GM23338 (cell line): Measurements from ENCODE around the gene PRDM11. TPM values are rescaled to one million over a fixed set of nuclear protein-coding genes. Genes with fewer than 3 reads are reported as not detected.

Experiments
- ATAC-seq: fragments of 200-7000 bp; cut with Tn5 transposase; 3 replicates; pipeline ENCODE4 v1.9.1; 2020
- DNase-seq: peaks from one replicate; pipeline ENCODE4 v3.0.0-alpha.2; 2015; ENCODE audit warnings: low spot score
- H2AFZ ChIP-seq: fragments of 200-600 bp; sonication (generic); 2 replicates; pipeline ENCODE4 v1.8.0; 2016; ENCODE audit warnings: antibody characterized with exemption, mild to moderate bottlenecking, moderate library complexity
- H3F3A ChIP-seq: fragments of 200-600 bp; sonication (generic); replicated peaks from 2 replicates; pipeline ENCODE4 v1.8.0; 2017; ENCODE audit warnings: antibody characterized with exemption, mixed run types, low read depth
- H3K27ac ChIP-seq: fragments of 200-600 bp; sonication (generic); 2 replicates; pipeline ENCODE4 v1.6.1; 2016; ENCODE audit warnings: low read depth
- H3K27me3 ChIP-seq: fragments of 200-600 bp; sonication (generic); 2 replicates; pipeline ENCODE4 v1.8.0; 2016; ENCODE audit warnings: mild to moderate bottlenecking, mixed run types, moderate library complexity; ENCODE audit not compliant: insufficient read depth
- H3K36me3 ChIP-seq: fragments of 200-600 bp; sonication (generic); 2 replicates; pipeline ENCODE4 v1.8.0; 2016; ENCODE audit warnings: mild to moderate bottlenecking; ENCODE audit not compliant: insufficient read depth
- H3K4me1 ChIP-seq: fragments of 200-600 bp; sonication (generic); 2 replicates; pipeline ENCODE4 v1.8.0; 2016; ENCODE audit warnings: mild to moderate bottlenecking, moderate library complexity; ENCODE audit not compliant: insufficient read depth
- H3K4me2 ChIP-seq: fragments of 200-600 bp; sonication (generic); 2 replicates; pipeline ENCODE4 v1.7.1; 2017; ENCODE audit warnings: mixed run types
- H3K4me3 ChIP-seq: fragments of 200-600 bp; sonication (generic); 2 replicates; pipeline ENCODE4 v1.6.1; 2016; ENCODE audit warnings: mixed run types
- H3K79me2 ChIP-seq: fragments of 200-600 bp; sonication (generic); replicated peaks from 2 replicates; pipeline ENCODE4 v1.8.0; 2017; ENCODE audit warnings: mild to moderate bottlenecking; ENCODE audit not compliant: insufficient read depth
- H3K9me2 ChIP-seq: fragments of 200-600 bp; sonication (generic); 2 replicates; pipeline ENCODE4 v1.8.0; 2017; ENCODE audit not compliant: insufficient read depth
- H4K20me1 ChIP-seq: fragments of 200-600 bp; sonication (generic); replicated peaks from 2 replicates; pipeline ENCODE4 v1.8.0; 2017; ENCODE audit warnings: mild to moderate bottlenecking; ENCODE audit not compliant: insufficient read depth
- H3K27ac Mint-ChIP-seq: 2 replicates; pipeline ENCODE4 v1.8.0; 2020; ENCODE audit warnings: inconsistent platforms, mild to moderate bottlenecking, moderate library complexity, mixed read lengths
- H3K27me3 Mint-ChIP-seq: 3 replicates; pipeline ENCODE4 v1.8.0; 2022; ENCODE audit warnings: low read depth, mild to moderate bottlenecking, moderate library complexity, mixed read lengths, inconsistent platforms; ENCODE audit not compliant: insufficient read depth, poor library complexity
- H3K36me3 Mint-ChIP-seq: 3 replicates; pipeline ENCODE4 v1.8.0; 2021; ENCODE audit warnings: low read depth, mild to moderate bottlenecking, inconsistent platforms, moderate library complexity, mixed read lengths
- H3K4me1 Mint-ChIP-seq: 3 replicates; pipeline ENCODE4 v1.8.0; 2020; ENCODE audit warnings: mild to moderate bottlenecking, inconsistent platforms, mixed read lengths
- H3K4me3 Mint-ChIP-seq: 3 replicates; pipeline ENCODE4 v1.8.0; 2021; ENCODE audit warnings: moderate library complexity, mild to moderate bottlenecking, inconsistent platforms, mixed read lengths
- H3K9me3 Mint-ChIP-seq: 3 replicates; pipeline ENCODE4 v1.8.0; 2020; ENCODE audit warnings: moderate library complexity, mild to moderate bottlenecking, inconsistent platforms, mixed read lengths
- CREB1 ChIP-seq: fragments of 250-450 bp; sonication (Bioruptor Pico); IDR thresholded peaks from 2 replicates; pipeline ENCODE4 v1.5.0; 2020; ENCODE audit warnings: low read depth, mild to moderate bottlenecking, moderate library complexity
- EZH2 ChIP-seq: fragments of 200-600 bp; sonication (generic); IDR thresholded peaks from one replicate; pipeline ENCODE4 v1.8.0; 2017; ENCODE audit warnings: antibody characterized with exemption, mild to moderate bottlenecking, low read depth; ENCODE audit not compliant: unreplicated experiment
- EZH2phosphoT487 ChIP-seq: fragments of 200-600 bp; sonication (generic); IDR thresholded peaks from one replicate; pipeline ENCODE4 v1.8.1; 2018; ENCODE audit warnings: antibody characterized with exemption; ENCODE audit not compliant: unreplicated experiment
- NANOG ChIP-seq: IDR thresholded peaks from 2 replicates; pipeline ENCODE4 v1.6.1; 2016; ENCODE audit warnings: antibody characterized with exemption, borderline replicate concordance
- POLR2AphosphoS5 ChIP-seq: IDR thresholded peaks from 2 replicates; pipeline ENCODE4 v1.6.1; 2016; ENCODE audit warnings: antibody characterized with exemption, low read depth
- ZNF114 ChIP-seq: fragments of 250-450 bp; sonication (Bioruptor Pico); IDR thresholded peaks from 2 replicates; pipeline ENCODE4 v1.5.0; 2020; ENCODE audit warnings: mild to moderate bottlenecking, moderate library complexity
- polyA plus RNA-seq: library from polyadenylated mRNA; unstranded; fragments of >200 nt; fragmentation: Nextera tagmentation; extraction: Ambion mirVana; gene quantifications from 2 replicates; pipeline ENCODE4 v1.2.1, GENCODE V29; 2016
- total RNA-seq: library from RNA; depleted of rRNA; stranded (reverse); fragments of >200 nt; shearing (Covaris generic); gene quantifications from 2 replicates; pipeline ENCODE4 v1.2.3, GENCODE V29; 2014
- TF ChIP-seq, protein P1 (sequence below), 2 experiments: fragments of 200-600 bp in 1 of 2; sonication (generic) in 1 of 2; conservative IDR thresholded peaks; 2 replicates each; pipeline versions ENCODE4 v1.5.1 to v1.6.1; 2016 to 2017; ENCODE audit warnings: antibody characterized with exemption in 2 of 2, low read depth in 2 of 2, mild to moderate bottlenecking in 2 of 2, moderate library complexity in 1 of 2
- TF ChIP-seq, protein P2 (sequence below): IDR thresholded peaks from 2 replicates; pipeline ENCODE4 v1.6.1; 2016; ENCODE audit warnings: antibody characterized with exemption
- TF ChIP-seq, protein P3 (sequence below): fragments of 250-450 bp; sonication (Bioruptor Pico); IDR thresholded peaks from 2 replicates; pipeline ENCODE4 v1.5.0; 2020; ENCODE audit warnings: mild to moderate bottlenecking, moderate library complexity

Gene PRDM11
- total and polyA plus RNA-seq, 2 experiments from 2014 or later = 0.97 to 10.4 TPM

DNA sequence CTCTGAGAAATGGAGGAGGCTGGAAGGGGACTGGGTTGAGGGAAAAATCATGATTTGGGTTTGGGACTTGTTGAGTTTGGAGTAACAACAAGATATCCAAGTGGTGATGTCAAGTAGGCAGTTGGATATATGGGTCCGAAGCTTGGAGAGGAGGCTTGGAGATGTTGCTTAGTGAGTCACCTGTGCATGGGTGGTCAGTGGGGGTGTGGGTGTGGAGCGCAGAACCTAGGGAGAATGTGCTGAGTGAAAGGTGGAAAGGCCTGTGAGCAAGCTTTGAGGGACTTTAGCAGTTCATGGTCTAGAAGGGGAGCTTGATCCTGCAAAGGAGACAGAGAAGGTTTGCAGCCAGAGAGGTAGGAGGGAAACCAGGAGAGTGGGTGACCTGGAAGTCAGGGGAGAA lies 38.2 kb downstream of the PRDM11 start (continued):
- TF ChIP-seq CREB1 (no peak), ZNF114 (no peak), NANOG (no peak), POLR2AphosphoS5 (no peak), EZH2phosphoT487 (no peak)

DNA sequence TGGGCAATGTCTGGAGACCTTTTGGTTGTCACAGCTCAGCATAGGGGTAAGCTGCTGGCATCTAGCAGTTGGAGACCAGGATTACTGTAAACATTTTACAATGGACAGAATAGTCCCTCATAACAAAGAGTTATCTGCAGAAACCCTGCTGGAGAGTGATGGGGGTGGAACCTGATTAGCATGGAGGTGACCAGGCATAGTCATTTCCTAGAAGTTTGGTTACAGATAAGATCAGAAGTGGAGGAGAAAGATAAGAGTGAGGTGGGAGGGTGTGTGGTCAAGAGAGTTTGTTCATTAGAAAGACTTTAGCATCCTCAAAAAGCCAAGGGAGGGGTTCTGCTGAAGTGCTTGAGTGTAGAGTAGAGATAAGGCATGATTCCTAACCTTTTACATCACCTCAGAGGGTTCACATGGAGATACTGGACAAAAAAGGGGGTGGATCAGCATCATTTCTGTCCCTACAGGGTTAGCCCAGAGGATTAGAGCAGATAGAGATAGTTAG lies 38.8 kb downstream of the PRDM11 start:
- DNase-seq (no peak), ATAC-seq (no peak)
- Histone ChIP-seq H4K20me1 (no peaks in the 10 kb centered on the region; the same call in 1 of the 2 replicates), H3K4me3 (no peak overlapping the region), H3F3A (no peaks in the 10 kb centered on the region), H3K4me1 (peaks cover 7% of the 10 kb centered on the region; the same call in 1 of the 2 replicates), H3K27me3 (no peaks in the 10 kb centered on the region), H3K79me2 (no peaks in the 10 kb centered on the region), H3K36me3 (no peaks in the 10 kb centered on the region; the same call in 1 of the 2 replicates), H3K27ac (no peak overlapping the region), H3K4me2 (no peak overlapping the region), H3K9me2 (no peaks in the 10 kb centered on the region), H2AFZ (no peak overlapping the region)
- peaks cover 3% of the 10 kb centered on the region for H3K4me1 Mint-ChIP-seq
- H3K27me3 Mint-ChIP-seq = peaks cover 3% of the 10 kb centered on the region
- H3K9me3 Mint-ChIP-seq = no peaks in the 10 kb centered on the region
- H3K4me3 Mint-ChIP-seq = no peak overlapping the region
- TF ChIP-seq ZNF114 = no peak
- no peak for TF ChIP-seq NANOG
- H3K27ac Mint-ChIP-seq = no peak overlapping the region
- H3K36me3 Mint-ChIP-seq = peaks cover 18% of the 10 kb centered on the region; the same call in 2 of the 3 replicates

- Histone ChIP-seq H3K4me1 (no peaks in the 10 kb centered on the region), H3F3A (no peaks in the 10 kb centered on the region), H3K9me2 (no peaks in the 10 kb centered on the region), H2AFZ (no peak overlapping the region), H3K27me3 (no peaks in the 10 kb centered on the region), H3K4me2 (no peak overlapping the region), H3K4me3 (no peak overlapping the region), H3K27ac (no peak overlapping the region), H3K36me3 (no peaks in the 10 kb centered on the region; the same call in 1 of the 2 replicates), H3K79me2 (no peaks in the 10 kb centered on the region), H4K20me1 (no peaks in the 10 kb centered on the region; the same call in 1 of the 2 replicates)
- peaks cover 33% of the 10 kb centered on the region for H3K36me3 Mint-ChIP-seq
- DNase-seq (no peak), ATAC-seq (no peak)
- H3K27ac Mint-ChIP-seq = no peak overlapping the region
- no peaks in the 10 kb centered on the region for H3K4me1 Mint-ChIP-seq
- no peak overlapping the region for H3K4me3 Mint-ChIP-seq
- H3K9me3 Mint-ChIP-seq = peaks cover 4% of the 10 kb centered on the region; the same call in 2 of the 3 replicates
- no peaks in the 10 kb centered on the region for H3K27me3 Mint-ChIP-seq
- TF ChIP-seq, protein P1, sequence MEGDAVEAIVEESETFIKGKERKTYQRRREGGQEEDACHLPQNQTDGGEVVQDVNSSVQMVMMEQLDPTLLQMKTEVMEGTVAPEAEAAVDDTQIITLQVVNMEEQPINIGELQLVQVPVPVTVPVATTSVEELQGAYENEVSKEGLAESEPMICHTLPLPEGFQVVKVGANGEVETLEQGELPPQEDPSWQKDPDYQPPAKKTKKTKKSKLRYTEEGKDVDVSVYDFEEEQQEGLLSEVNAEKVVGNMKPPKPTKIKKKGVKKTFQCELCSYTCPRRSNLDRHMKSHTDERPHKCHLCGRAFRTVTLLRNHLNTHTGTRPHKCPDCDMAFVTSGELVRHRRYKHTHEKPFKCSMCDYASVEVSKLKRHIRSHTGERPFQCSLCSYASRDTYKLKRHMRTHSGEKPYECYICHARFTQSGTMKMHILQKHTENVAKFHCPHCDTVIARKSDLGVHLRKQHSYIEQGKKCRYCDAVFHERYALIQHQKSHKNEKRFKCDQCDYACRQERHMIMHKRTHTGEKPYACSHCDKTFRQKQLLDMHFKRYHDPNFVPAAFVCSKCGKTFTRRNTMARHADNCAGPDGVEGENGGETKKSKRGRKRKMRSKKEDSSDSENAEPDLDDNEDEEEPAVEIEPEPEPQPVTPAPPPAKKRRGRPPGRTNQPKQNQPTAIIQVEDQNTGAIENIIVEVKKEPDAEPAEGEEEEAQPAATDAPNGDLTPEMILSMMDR (conservative IDR thresholded peaks at IDR 0.05; ENCODE audit: low read depth in 2 of 2) = no peak
- TF ChIP-seq, protein P2, sequence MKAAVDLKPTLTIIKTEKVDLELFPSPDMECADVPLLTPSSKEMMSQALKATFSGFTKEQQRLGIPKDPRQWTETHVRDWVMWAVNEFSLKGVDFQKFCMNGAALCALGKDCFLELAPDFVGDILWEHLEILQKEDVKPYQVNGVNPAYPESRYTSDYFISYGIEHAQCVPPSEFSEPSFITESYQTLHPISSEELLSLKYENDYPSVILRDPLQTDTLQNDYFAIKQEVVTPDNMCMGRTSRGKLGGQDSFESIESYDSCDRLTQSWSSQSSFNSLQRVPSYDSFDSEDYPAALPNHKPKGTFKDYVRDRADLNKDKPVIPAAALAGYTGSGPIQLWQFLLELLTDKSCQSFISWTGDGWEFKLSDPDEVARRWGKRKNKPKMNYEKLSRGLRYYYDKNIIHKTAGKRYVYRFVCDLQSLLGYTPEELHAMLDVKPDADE = no peak
- TF ChIP-seq POLR2AphosphoS5 (no peak), ZNF114 (no peak), EZH2 (no peak), EZH2phosphoT487 (no peak)
- TF ChIP-seq, protein P3, sequence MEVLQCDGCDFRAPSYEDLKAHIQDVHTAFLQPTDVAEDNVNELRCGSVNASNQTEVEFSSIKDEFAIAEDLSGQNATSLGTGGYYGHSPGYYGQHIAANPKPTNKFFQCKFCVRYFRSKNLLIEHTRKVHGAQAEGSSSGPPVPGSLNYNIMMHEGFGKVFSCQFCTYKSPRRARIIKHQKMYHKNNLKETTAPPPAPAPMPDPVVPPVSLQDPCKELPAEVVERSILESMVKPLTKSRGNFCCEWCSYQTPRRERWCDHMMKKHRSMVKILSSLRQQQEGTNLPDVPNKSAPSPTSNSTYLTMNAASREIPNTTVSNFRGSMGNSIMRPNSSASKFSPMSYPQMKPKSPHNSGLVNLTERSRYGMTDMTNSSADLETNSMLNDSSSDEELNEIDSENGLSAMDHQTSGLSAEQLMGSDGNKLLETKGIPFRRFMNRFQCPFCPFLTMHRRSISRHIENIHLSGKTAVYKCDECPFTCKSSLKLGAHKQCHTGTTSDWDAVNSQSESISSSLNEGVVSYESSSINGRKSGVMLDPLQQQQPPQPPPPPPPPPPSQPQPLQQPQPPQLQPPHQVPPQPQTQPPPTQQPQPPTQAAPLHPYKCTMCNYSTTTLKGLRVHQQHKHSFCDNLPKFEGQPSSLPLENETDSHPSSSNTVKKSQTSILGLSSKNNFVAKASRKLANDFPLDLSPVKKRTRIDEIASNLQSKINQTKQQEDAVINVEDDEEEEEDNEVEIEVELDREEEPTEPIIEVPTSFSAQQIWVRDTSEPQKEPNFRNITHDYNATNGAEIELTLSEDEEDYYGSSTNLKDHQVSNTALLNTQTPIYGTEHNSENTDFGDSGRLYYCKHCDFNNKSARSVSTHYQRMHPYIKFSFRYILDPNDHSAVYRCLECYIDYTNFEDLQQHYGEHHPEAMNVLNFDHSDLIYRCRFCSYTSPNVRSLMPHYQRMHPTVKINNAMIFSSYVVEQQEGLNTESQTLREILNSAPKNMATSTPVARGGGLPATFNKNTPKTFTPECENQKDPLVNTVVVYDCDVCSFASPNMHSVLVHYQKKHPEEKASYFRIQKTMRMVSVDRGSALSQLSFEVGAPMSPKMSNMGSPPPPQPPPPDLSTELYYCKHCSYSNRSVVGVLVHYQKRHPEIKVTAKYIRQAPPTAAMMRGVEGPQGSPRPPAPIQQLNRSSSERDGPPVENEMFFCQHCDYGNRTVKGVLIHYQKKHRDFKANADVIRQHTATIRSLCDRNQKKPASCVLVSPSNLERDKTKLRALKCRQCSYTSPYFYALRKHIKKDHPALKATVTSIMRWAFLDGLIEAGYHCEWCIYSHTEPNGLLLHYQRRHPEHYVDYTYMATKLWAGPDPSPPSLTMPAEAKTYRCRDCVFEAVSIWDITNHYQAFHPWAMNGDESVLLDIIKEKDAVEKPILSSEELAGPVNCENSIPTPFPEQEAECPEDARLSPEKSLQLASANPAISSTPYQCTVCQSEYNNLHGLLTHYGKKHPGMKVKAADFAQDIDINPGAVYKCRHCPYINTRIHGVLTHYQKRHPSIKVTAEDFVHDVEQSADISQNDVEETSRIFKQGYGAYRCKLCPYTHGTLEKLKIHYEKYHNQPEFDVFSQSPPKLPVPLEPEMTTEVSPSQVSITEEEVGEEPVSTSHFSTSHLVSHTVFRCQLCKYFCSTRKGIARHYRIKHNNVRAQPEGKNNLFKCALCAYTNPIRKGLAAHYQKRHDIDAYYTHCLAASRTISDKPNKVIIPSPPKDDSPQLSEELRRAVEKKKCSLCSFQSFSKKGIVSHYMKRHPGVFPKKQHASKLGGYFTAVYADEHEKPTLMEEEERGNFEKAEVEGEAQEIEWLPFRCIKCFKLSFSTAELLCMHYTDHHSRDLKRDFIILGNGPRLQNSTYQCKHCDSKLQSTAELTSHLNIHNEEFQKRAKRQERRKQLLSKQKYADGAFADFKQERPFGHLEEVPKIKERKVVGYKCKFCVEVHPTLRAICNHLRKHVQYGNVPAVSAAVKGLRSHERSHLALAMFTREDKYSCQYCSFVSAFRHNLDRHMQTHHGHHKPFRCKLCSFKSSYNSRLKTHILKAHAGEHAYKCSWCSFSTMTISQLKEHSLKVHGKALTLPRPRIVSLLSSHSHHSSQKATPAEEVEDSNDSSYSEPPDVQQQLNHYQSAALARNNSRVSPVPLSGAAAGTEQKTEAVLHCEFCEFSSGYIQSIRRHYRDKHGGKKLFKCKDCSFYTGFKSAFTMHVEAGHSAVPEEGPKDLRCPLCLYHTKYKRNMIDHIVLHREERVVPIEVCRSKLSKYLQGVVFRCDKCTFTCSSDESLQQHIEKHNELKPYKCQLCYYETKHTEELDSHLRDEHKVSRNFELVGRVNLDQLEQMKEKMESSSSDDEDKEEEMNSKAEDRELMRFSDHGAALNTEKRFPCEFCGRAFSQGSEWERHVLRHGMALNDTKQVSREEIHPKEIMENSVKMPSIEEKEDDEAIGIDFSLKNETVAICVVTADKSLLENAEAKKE (CRISPR knock-in tag) = no peak
Observed at GRCh38 chr11:45187375-45187774, 40.9 kb downstream of the PRDM11 start.
